Activated CD4-positive, alpha-beta T cell treated with anti-CD3 and anti-CD28 coated beads for 36 hours (primary cell): ENCODE results near the gene UMAD1. TPM values are rescaled to one million over a fixed set of nuclear protein-coding genes. Genes with fewer than 3 reads are reported as not detected.

Experiments
- ATAC-seq: fragments of 200-7000 bp; cut with Tn5 transposase; one replicate; pipeline ENCODE4 v1.10.0; 2021; ENCODE audit warnings: mild to moderate bottlenecking, moderate library complexity
- CTCF ChIA-PET: fragments of 350-600 bp; sonication (Branson Sonifier 250); formaldehyde crosslinking; loops from one replicate; lab custom pipeline; 2021; ENCODE audit warnings: antibody characterized with exemption; lab: Charles Lee
- POLR2A ChIA-PET: fragments of 350-600 bp; sonication (Branson Sonifier 250); formaldehyde crosslinking; loops from one replicate; lab custom pipeline; 2021; ENCODE audit warnings: antibody characterized with exemption, inconsistent platforms; lab: Charles Lee
- DNase-seq: peaks from one replicate; pipeline ENCODE4 v3.0.0-alpha.2; 2020
- H3K27ac Mint-ChIP-seq: one replicate; pipeline ENCODE4 v1.8.0; 2021; ENCODE audit warnings: mixed read lengths
- H3K27me3 Mint-ChIP-seq: one replicate; pipeline ENCODE4 v1.8.0; 2021; ENCODE audit warnings: mixed read lengths
- H3K36me3 Mint-ChIP-seq: one replicate; pipeline ENCODE4 v1.8.0; 2021; ENCODE audit warnings: low read depth, mixed read lengths
- H3K4me1 Mint-ChIP-seq: one replicate; pipeline ENCODE4 v1.8.0; 2021; ENCODE audit warnings: mixed read lengths
- H3K4me3 Mint-ChIP-seq: one replicate; pipeline ENCODE4 v1.8.0; 2021; ENCODE audit warnings: mild to moderate bottlenecking, moderate library complexity, mixed read lengths
- H3K9me3 Mint-ChIP-seq: one replicate; pipeline ENCODE4 v1.8.0; 2021; ENCODE audit warnings: low read depth, mixed read lengths
- intact Hi-C, 2 experiments: fragments of 100-400 bp; cut with DNase I in 1 of 2; cut with micrococcal nuclease in 1 of 2; formaldehyde crosslinking; loops; one replicate each; pipeline versions ENCODE4 v1.14.2 to v1.15.1; 2022 to 2024; cut with DNase I, micrococcal nuclease
- total RNA-seq, 2 experiments: library from RNA; stranded (reverse); gene quantifications; one replicate each; pipeline ENCODE4 v1.2.3, GENCODE V29; 2021

The UMAD1 gene
- total RNA-seq, 2 experiments from 2014 or later: 13.1 to 14.5 TPM

DNA sequence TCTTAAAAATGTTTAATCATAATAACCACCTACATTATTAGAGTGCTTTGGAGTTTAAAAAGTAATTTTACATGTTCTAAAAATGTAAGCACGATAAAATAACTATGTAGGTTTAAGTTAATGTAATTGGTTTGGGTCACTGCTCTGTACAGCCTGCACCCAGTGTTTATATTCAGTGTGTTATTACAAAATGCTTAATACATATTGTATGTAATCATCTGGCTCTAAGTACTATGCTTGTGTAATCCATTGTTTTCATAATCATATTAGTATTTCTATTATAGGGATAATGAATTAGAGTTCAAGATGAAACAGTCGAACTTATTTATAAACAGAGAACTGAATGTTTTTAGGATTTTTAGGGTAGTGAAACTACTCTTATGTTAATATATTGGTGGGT lies 64.8 kb downstream of the UMAD1 start:
- Mint-ChIP-seq H3K27ac (no peak overlapping the region), H3K4me1 (peaks cover 19% of the 10 kb centered on the region), H3K9me3 (no peaks in the 10 kb centered on the region), H3K36me3 (peaks cover 1% of the 10 kb centered on the region), H3K4me3 (no peak overlapping the region), H3K27me3 (no peaks in the 10 kb centered on the region)
- DNase-seq: no peak
- ATAC-seq: no peak
- intact Hi-C loops: no loop called here
- CTCF ChIA-PET: interaction anchor here (1.6 kb wide), 1 partner anchor 24 kb away, joined by 6 read pairs; no protein-coding TSS in a partner anchor
- POLR2A ChIA-PET: no interaction called here

DNA sequence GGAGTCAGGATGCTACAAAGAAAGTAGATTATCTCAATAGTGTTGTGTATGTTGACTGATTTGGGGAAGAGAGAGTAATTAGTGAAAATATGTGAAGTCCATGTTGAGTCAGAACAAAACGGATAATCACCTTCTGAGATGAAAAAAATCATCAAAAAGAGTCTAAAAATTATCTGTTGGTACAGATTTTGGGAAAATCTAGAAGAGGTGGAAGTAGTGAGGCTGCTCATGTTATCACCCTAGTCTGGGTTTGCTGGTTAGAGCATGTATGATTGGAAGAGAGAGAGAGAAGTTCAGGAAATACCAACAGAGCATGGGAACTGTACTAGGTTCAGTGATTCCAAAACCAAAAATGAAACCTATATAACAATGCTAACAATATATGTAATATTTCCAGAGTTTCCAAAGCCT lies 65.6 kb downstream of the UMAD1 start:
- intact Hi-C loops: no loop called here
- ChIA-PET POLR2A (no interaction called here), CTCF (no interaction called here)
- Mint-ChIP-seq H3K4me3 (no peak overlapping the region), H3K27ac (no peak overlapping the region), H3K36me3 (peaks cover 1% of the 10 kb centered on the region), H3K4me1 (peaks cover 19% of the 10 kb centered on the region), H3K9me3 (no peaks in the 10 kb centered on the region), H3K27me3 (no peaks in the 10 kb centered on the region)
- no peak for DNase-seq
- peak; percentile 51 for ATAC-seq

DNA sequence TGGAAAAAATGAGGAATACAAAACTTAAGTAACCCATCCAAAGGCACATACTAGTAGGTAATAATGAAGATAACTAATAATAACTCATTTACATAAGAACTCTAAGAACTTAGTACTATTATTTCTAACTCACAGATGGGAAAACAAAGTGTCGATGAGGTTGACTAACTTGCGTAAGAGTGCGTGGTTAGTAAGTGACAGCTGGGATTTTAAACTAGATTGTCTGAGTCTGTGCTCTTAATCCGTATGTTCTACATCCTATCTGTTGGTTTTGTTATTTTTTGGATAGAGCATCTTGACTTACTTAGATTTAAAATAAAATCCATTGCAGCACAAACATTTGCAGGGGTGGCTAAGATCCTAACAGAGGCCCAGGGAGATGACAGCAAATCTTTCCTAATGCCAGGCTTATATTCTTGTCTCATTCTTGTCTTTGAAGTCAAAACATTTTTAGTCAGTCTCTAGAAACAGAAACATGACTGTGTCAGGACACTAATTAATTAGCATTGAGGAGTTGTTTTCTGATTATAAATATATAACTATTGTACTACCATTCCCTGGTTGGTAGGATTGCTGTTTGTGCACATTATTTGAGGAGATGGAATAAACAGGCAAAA lies 66.1 kb downstream of the UMAD1 start:
- peaks cover 1% of the 10 kb centered on the region for H3K36me3 Mint-ChIP-seq
- H3K9me3 Mint-ChIP-seq: no peaks in the 10 kb centered on the region
- DNase-seq (no peak), ATAC-seq (no peak)
- ChIA-PET CTCF (interaction anchor here (1.1 to 1.8 kb wide), 2 partner anchors 12 to 13 kb away, joined by 3 to 5 read pairs; no protein-coding TSS in a partner anchor), POLR2A (no interaction called here)
- no peak overlapping the region for H3K4me3 Mint-ChIP-seq
- no peaks in the 10 kb centered on the region for H3K27me3 Mint-ChIP-seq
- H3K4me1 Mint-ChIP-seq: peaks cover 17% of the 10 kb centered on the region
- intact Hi-C loops: no loop called here
- no peak overlapping the region for H3K27ac Mint-ChIP-seq

DNA sequence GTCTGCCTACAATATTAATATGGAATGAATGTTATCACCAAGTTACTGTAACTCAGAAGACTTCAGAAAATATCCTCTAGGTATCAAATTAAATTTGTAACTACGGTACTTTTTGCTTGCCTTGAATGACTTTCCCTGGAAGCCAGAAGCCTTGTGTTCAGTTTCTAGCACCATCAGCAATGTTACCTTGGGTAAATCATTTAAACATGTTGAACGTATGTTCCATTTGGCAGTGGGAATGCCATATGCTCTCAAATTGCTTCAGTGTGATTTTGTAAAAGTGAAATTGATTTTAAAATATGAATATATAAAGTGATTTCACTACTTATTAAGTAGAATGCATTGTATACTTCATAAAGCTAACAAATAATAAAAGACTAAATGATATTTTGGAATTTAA lies 66.7 kb downstream of the UMAD1 start:
- peaks cover 1% of the 10 kb centered on the region for H3K36me3 Mint-ChIP-seq
- DNase-seq (no peak), ATAC-seq (no peak)
- peaks cover 17% of the 10 kb centered on the region for H3K4me1 Mint-ChIP-seq
- POLR2A ChIA-PET: no interaction called here
- intact Hi-C loops: no loop called here
- CTCF ChIA-PET: interaction anchor here (1.1 to 1.8 kb wide), 2 partner anchors 12 to 13 kb away, joined by 3 to 5 read pairs; no protein-coding TSS in a partner anchor
- no peaks in the 10 kb centered on the region for H3K9me3 Mint-ChIP-seq
- H3K27me3 Mint-ChIP-seq: no peaks in the 10 kb centered on the region
- no peak overlapping the region for H3K4me3 Mint-ChIP-seq
- H3K27ac Mint-ChIP-seq: no peak overlapping the region

DNA sequence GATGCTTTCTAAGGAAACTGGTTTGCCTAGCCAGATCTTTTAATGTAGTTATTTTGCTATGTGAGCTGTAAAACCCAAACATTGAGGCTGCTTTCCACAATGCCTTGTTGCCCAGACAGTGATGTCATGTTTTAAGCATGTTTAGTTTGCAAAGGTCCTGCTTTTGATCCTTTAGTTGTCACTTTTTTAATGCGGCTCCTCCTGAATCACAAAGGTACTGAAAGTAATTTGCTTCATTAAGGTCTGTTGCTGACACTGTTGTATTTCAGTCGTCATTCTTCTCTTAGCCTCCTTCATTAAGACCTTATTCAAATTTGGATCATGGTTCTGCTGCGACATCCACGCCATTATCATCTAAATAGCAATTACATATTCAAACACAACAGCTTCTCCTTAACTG lies 67.3 kb downstream of the UMAD1 start:
- ChIA-PET CTCF (interaction anchor here (1.1 to 1.8 kb wide), 2 partner anchors 12 to 13 kb away, joined by 3 to 5 read pairs; no protein-coding TSS in a partner anchor), POLR2A (no interaction called here)
- Mint-ChIP-seq H3K27ac (no peak overlapping the region), H3K27me3 (no peaks in the 10 kb centered on the region), H3K4me3 (no peak overlapping the region), H3K9me3 (no peaks in the 10 kb centered on the region), H3K4me1 (peaks cover 17% of the 10 kb centered on the region), H3K36me3 (peaks cover 1% of the 10 kb centered on the region)
- intact Hi-C loops: loop anchor here in 1 of 2 experiments (2.0 kb wide), 1 partner anchor 21 kb away; no protein-coding TSS in a partner anchor
- no peak for ATAC-seq
- no peak for DNase-seq

DNA sequence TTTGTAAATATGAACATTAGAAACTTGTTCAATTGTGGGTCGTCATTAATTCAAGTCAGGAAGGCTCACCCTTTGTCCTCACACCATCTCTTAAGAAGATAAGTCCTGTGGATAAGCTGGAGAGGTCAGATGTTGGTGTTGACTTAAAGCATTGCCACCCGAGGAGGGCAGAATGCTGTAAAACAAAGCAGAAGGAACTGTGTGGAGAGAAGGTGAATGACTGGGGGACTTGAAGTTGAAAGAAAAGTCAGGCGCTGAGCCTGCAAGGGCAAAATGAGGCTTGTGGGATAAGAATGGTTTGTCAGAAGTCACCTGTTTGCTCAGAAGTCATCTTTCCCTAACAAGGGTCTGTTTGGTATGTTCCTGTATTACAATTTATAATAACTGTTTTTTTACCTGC lies 68.7 kb downstream of the UMAD1 start:
- CTCF ChIA-PET: interaction anchor here (1.6 kb wide), 1 partner anchor 28 kb away, joined by 5 read pairs; no protein-coding TSS in a partner anchor
- no peaks in the 10 kb centered on the region for H3K9me3 Mint-ChIP-seq
- POLR2A ChIA-PET: no interaction called here

GRCh38 chr7:7710469-7710868 lies 69.9 kb downstream of the UMAD1 start:
- Mint-ChIP-seq H3K36me3 (peaks cover 1% of the 10 kb centered on the region), H3K27ac (no peak overlapping the region), H3K4me3 (no peak overlapping the region), H3K4me1 (peaks cover 17% of the 10 kb centered on the region), H3K9me3 (no peaks in the 10 kb centered on the region), H3K27me3 (no peaks in the 10 kb centered on the region)
- POLR2A ChIA-PET: no interaction called here
- intact Hi-C loops: loop anchor here in 1 of 2 experiments (10.0 kb wide), 1 partner anchor 526 kb away; the partner anchor contains the start of gene C1GALT1
- CTCF ChIA-PET: interaction anchor here (0.7 to 2.1 kb wide), 2 partner anchors 12 to 21 kb away, joined by 3 to 4 read pairs; no protein-coding TSS in a partner anchor
- ATAC-seq: no peak
- no peak for DNase-seq

More for the DNA sequence above, 68.7 kb downstream of the UMAD1 start:
- Mint-ChIP-seq H3K4me3 (no peak overlapping the region), H3K36me3 (peaks cover 1% of the 10 kb centered on the region), H3K27ac (no peak overlapping the region), H3K4me1 (peaks cover 17% of the 10 kb centered on the region), H3K27me3 (no peaks in the 10 kb centered on the region)
- no peak for DNase-seq
- no peak for ATAC-seq
- intact Hi-C loops: loop anchor here in 1 of 2 experiments (2.0 kb wide), 1 partner anchor 20 kb away; no protein-coding TSS in a partner anchor

- CTCF ChIA-PET: interaction anchor here (1.1 to 2.4 kb wide), 5 partner anchors 10 to 373 kb away, joined by 3 to 5 read pairs (median 5); no protein-coding TSS in a partner anchor
These were observed 73.2 kb downstream of the UMAD1 start for GRCh38 chr7:7713730-7714129.

DNA sequence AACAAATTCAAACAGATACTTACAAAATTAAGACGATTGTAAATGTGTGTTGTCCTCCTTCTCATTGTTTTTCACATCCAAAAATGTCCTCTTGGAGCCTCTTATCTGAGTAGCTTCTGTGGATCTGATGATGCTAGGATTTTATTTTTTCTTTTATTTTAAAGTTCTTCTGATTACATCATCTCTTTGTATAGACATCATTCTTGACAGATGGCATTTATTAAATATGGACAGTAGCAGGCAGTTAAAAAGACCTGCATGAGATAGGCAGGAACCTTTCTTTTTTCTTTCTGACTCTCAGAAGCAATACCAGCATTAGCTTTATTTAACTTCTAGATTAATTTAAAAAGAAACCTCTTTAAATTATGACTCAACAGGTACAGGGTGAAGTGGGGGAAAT lies 77.9 kb downstream of the UMAD1 start, which contains the start of gene RPA3:
Gene RPA3 (minus strand): TSS at position 116 of the 400 bp plus-strand sequence. CDS start 78,189 bp downstream, outside the sequence.
- DNase-seq (no peak), ATAC-seq (no peak)
- no peaks in the 10 kb centered on the region for H3K9me3 Mint-ChIP-seq
- peak within 1 kb of the TSS; percentile 84 for H3K27ac Mint-ChIP-seq
- H3K4me1 Mint-ChIP-seq: peaks cover 28% of the 10 kb centered on the region
- POLR2A ChIA-PET: no interaction called here
- peak within 1 kb of the TSS; percentile 8 for H3K4me3 Mint-ChIP-seq
- CTCF ChIA-PET: interaction anchor here (1.2 to 2.2 kb wide), 5 partner anchors 37 to 499 kb away, joined by 3 to 11 read pairs (median 3); partner anchors contain the start of gene UMAD1
- peaks cover 5% of the 10 kb centered on the region for H3K36me3 Mint-ChIP-seq
- intact Hi-C loops: loop anchor here (2.0 to 10.0 kb wide), 4 partner anchors 42 to 534 kb away; partner anchors contain the start of genes C1GALT1 (in 1 of the 2), GLCCI1 (in 1 of the 2) and UMAD1 (in 1 of the 2)
- H3K27me3 Mint-ChIP-seq: no peaks in the 10 kb centered on the region

More at GRCh38 chr7:7713730-7714129, 73.2 kb downstream of the UMAD1 start:
- no peak overlapping the region for H3K27ac Mint-ChIP-seq
- no peaks in the 10 kb centered on the region for H3K9me3 Mint-ChIP-seq
- no peaks in the 10 kb centered on the region for H3K27me3 Mint-ChIP-seq
- H3K4me1 Mint-ChIP-seq: peaks cover 8% of the 10 kb centered on the region
- H3K4me3 Mint-ChIP-seq: no peak overlapping the region
- DNase-seq (no peak), ATAC-seq (no peak)
- POLR2A ChIA-PET: no interaction called here
- peaks cover 2% of the 10 kb centered on the region for H3K36me3 Mint-ChIP-seq
- intact Hi-C loops: loop anchor here in 1 of 2 experiments (1.0 to 10.0 kb wide), 2 partner anchors 13 to 529 kb away; partner anchors contain the start of gene C1GALT1

GRCh38 chr7:7719236-7719635 lies 78.7 kb downstream of the UMAD1 start:
- intact Hi-C loops: loop anchor here (2.0 to 10.0 kb wide), 4 partner anchors 42 to 534 kb away; partner anchors contain the start of genes C1GALT1 (in 1 of the 2), GLCCI1 (in 1 of the 2) and UMAD1 (in 1 of the 2)
- Mint-ChIP-seq H3K4me1 (peaks cover 28% of the 10 kb centered on the region), H3K4me3 (peak overlapping the region; percentile 8), H3K9me3 (no peaks in the 10 kb centered on the region), H3K36me3 (peaks cover 5% of the 10 kb centered on the region), H3K27ac (peak overlapping the region; percentile 84), H3K27me3 (no peaks in the 10 kb centered on the region)
- CTCF ChIA-PET: interaction anchor here (0.9 to 2.2 kb wide), 8 partner anchors 11 to 498 kb away, joined by 3 to 11 read pairs (median 4); partner anchors contain the start of gene UMAD1
- ATAC-seq (peak; percentile 99), DNase-seq (peak; percentile 66)
- POLR2A ChIA-PET: interaction anchor here (0.6 to 0.9 kb wide), 3 partner anchors 53 to 155 kb away, joined by 3 to 5 read pairs (median 3); partner anchors contain the start of gene UMAD1

- H3K36me3 Mint-ChIP-seq: peaks cover 5% of the 10 kb centered on the region
- H3K4me3 Mint-ChIP-seq: no peak overlapping the region
- H3K9me3 Mint-ChIP-seq: no peaks in the 10 kb centered on the region
- H3K27me3 Mint-ChIP-seq: no peaks in the 10 kb centered on the region
- DNase-seq (no peak), ATAC-seq (no peak)
- H3K27ac Mint-ChIP-seq: peak overlapping the region; percentile 42
- POLR2A ChIA-PET: interaction anchor here (0.9 kb wide), 1 partner anchor 80 kb away, joined by 3 read pairs; the partner anchor contains the start of gene UMAD1
- intact Hi-C loops: no loop called here
- CTCF ChIA-PET: interaction anchor here (0.9 to 1.6 kb wide), 4 partner anchors 12 to 41 kb away, joined by 3 to 5 read pairs (median 4); no protein-coding TSS in a partner anchor
- peaks cover 28% of the 10 kb centered on the region for H3K4me1 Mint-ChIP-seq
These were observed 79.6 kb downstream of the UMAD1 start for GRCh38 chr7:7720193-7720592.
